Transverse colon (tissue), 4 donors: ENCODE data around the gene CHADL. TPM values are rescaled to one million over a fixed set of nuclear protein-coding genes. Genes with fewer than 3 reads are reported as not detected.

Experiments
- DNase-seq: peaks from one replicate; pipeline ENCODE4 v3.0.0-alpha.2; 2019
- H3K27ac ChIP-seq, 4 donors: fragments of 200-600 bp; sonication (generic); 2 replicates each; pipeline ENCODE4 v1.5.1; 2016 to 2018; ENCODE audit warnings: inconsistent platforms in 4 of 4
- H3K27me3 ChIP-seq: fragments of 200-600 bp; sonication (generic); 2 replicates; pipeline ENCODE4 v1.5.1; 2017; ENCODE audit warnings: inconsistent platforms
- H3K36me3 ChIP-seq, 4 donors: fragments of 200-600 bp; sonication (generic); 2 replicates each; pipeline ENCODE4 v1.5.1; 2017 to 2019; ENCODE audit warnings: inconsistent platforms in 4 of 4
- H3K4me1 ChIP-seq, 4 donors: fragments of 200-600 bp; sonication (generic); 2 replicates each; pipeline ENCODE4 v1.5.1; 2017 to 2020; ENCODE audit warnings: inconsistent platforms in 4 of 4
- H3K4me3 ChIP-seq, 4 donors: fragments of 200-600 bp; sonication (generic); 1 replicate in 1 of 4; 2 replicates in 3 of 4; pipeline versions ENCODE4 v1.5.1 to v1.6.1; 2017 to 2019; ENCODE audit warnings: inconsistent platforms in 4 of 4
- H3K9me3 ChIP-seq, 2 donors: fragments of 200-600 bp; sonication (generic); 2 replicates each; pipeline ENCODE4 v1.5.1; 2017 to 2019; ENCODE audit warnings: inconsistent platforms in 2 of 2
- EP300 ChIP-seq: sonication (generic); formaldehyde crosslinking; IDR thresholded peaks from one replicate; pipeline ENCODE4 v1.6.1; 2017; ENCODE audit warnings: antibody characterized with exemption, low read depth
- POLR2A ChIP-seq: fragments of 450-650 bp; IDR thresholded peaks from one replicate; pipeline ENCODE4 v1.6.1; 2016; ENCODE audit warnings: antibody characterized with exemption, mild to moderate bottlenecking, moderate library complexity
- POLR2AphosphoS5 ChIP-seq, 3 donors: sonication (generic); formaldehyde crosslinking; IDR thresholded peaks; one replicate each; pipeline ENCODE4 v1.6.1; 2016; ENCODE audit warnings: antibody characterized with exemption in 3 of 3
- WGBS, 2 donors: methylation state at CpG; one replicate each; pipeline ENCODE4 v1.1.5; 2018; ENCODE audit warnings: low coverage in 1 of 2; 5-methylcytosine and 5-hydroxymethylcytosine counted together
- in situ Hi-C, 4 donors: fragments of 200-750 bp; cut with MboI; loops; one replicate each; pipeline versions ENCODE4 v1.15.0 to v1.15.1; 2017; ENCODE audit warnings: low sequenced_read_pairs in 3 of 4, low pct_ligation_motif_present in 1 of 4, low pct_unique_long_range_greater_than_20kb in 1 of 4
- intact Hi-C: fragments of 100-400 bp; cut with DNase I; formaldehyde crosslinking; loops from one replicate; pipeline ENCODE4 v1.15.1; 2023; ENCODE audit warnings: low total_unique reads
- total RNA-seq, 4 donors: library from RNA; depleted of rRNA; stranded (reverse); fragments of >200 nt; gene quantifications; one replicate each; pipeline ENCODE4 v1.1.0, GENCODE V29; 2016
- TF ChIP-seq, protein P1 (sequence below), 5 experiments: fragments of 200-600 bp in 3 of 5; fragments of 450-650 bp in 2 of 5; sonication (generic) in 3 of 5; IDR thresholded peaks; 1 replicate in 2 of 5; 2 replicates in 3 of 5; pipeline ENCODE4 v1.5.1; 2016 to 2017; ENCODE audit warnings: antibody characterized with exemption in 5 of 5, inconsistent platforms in 3 of 5, mild to moderate bottlenecking in 2 of 5, moderate library complexity in 1 of 5

Gene CHADL
- total RNA-seq, 4 donors from 2014 or later, result 3.0 to 20.6 (median 5.3) TPM

DNA sequence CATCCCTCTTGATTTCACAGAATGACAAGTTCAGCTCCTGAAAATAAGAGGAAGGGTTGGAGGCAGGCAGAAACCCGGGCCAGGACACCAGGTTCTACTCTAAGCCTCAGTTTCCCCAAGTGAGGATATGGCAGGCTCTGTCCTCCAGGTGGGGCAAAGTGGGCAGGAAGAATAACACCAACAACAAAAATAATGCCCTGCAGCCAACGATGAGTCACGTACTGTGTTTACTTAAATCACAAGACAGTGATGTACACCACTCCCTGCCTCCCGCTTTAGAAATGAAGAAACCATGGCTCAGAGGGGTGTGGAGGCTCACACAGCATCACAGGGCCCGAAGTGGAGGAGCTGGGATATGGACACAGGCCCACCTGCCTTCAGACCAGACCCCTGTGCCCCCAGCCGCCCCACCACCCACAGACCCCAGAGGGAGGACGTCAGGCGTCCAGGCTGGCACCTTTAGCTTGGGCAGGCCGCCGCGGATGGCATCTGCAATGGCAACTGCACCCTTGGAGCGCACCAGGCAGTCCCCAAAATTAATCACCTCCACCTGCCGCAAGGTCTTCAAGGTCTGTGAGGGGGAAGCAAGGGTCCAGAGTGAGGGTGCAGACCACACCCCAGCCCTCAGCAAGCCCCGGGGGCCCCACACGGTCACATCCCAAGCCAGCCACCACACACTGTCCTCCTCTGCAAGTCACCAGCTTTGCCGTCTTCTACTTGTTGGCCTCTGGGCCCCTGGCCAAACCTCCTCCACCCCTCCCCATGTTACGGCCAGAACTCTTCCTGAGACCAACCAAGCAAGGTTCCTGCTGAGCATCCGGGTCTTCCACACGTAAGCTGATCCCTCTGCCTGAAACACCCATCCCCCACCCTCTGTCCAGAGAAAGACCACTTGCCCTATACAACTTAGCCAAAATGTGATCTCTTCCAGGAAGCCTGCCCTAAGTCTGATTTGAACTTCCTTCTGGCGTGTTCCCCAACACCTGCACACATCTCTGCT lies 15.8 kb upstream of the CHADL start:
- Histone ChIP-seq H3K4me1 (no peaks in the 10 kb centered on the region), H3K4me3 (no peak overlapping the region), H3K27me3 (no peaks in the 10 kb centered on the region), H3K36me3 (peaks cover 0 to 58% (median 18%) of the 10 kb centered on the region in 4 donors), H3K27ac (no peak overlapping the region), H3K9me3 (no peaks in the 10 kb centered on the region)
- TF ChIP-seq, protein P1, sequence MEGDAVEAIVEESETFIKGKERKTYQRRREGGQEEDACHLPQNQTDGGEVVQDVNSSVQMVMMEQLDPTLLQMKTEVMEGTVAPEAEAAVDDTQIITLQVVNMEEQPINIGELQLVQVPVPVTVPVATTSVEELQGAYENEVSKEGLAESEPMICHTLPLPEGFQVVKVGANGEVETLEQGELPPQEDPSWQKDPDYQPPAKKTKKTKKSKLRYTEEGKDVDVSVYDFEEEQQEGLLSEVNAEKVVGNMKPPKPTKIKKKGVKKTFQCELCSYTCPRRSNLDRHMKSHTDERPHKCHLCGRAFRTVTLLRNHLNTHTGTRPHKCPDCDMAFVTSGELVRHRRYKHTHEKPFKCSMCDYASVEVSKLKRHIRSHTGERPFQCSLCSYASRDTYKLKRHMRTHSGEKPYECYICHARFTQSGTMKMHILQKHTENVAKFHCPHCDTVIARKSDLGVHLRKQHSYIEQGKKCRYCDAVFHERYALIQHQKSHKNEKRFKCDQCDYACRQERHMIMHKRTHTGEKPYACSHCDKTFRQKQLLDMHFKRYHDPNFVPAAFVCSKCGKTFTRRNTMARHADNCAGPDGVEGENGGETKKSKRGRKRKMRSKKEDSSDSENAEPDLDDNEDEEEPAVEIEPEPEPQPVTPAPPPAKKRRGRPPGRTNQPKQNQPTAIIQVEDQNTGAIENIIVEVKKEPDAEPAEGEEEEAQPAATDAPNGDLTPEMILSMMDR (IDR thresholded peaks at IDR 0.05), result no peak
- TF ChIP-seq POLR2AphosphoS5 (IDR thresholded peaks at IDR 0.05), result no peak
- TF ChIP-seq EP300, result no peak
- no peak for TF ChIP-seq POLR2A
- in situ Hi-C loops, result no loop called here
- intact Hi-C loops, result no loop called here
- no peak for DNase-seq
- 79 to 80% methylated on average over 1 to 14 of the region's 20 CpGs for WGBS, 2 donors

DNA sequence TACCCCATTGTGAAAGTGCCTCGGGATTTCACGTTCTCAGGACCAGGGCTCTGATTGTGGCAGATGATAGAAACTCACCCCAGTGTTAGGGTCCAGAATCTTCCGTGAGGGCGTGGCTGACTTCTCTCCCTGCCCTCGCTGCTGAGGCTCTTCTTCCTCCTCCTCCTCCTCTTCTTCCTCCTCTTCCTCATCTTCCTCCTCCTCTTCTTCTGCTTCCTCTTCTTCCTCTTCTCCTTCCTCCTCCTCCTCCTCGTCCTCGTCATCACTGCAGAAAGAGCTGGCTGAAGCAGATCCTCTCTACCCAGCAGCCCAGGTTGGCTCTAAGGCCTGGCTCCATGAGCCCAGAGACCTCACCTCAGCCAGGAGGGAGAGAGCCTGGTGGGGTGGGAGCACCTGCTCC lies 13.5 kb upstream of the CHADL start:
- in situ Hi-C loops, result no loop called here
- Histone ChIP-seq H3K4me3 (no peak overlapping the region), H3K27ac (no peak overlapping the region), H3K4me1 (no peaks in the 10 kb centered on the region), H3K36me3 (peaks cover 0 to 58% (median 18%) of the 10 kb centered on the region in 4 donors), H3K9me3 (no peaks in the 10 kb centered on the region), H3K27me3 (no peaks in the 10 kb centered on the region)
- DNase-seq, result no peak
- intact Hi-C loops, result no loop called here
- no peak for TF ChIP-seq EP300
- TF ChIP-seq, protein P1 (IDR thresholded peaks at IDR 0.05), result no peak
- no peak for TF ChIP-seq POLR2AphosphoS5 (IDR thresholded peaks at IDR 0.05)
- no peak for TF ChIP-seq POLR2A
- 86 to 93% methylated on average over 7 of the region's 7 CpGs for WGBS, 2 donors

DNA sequence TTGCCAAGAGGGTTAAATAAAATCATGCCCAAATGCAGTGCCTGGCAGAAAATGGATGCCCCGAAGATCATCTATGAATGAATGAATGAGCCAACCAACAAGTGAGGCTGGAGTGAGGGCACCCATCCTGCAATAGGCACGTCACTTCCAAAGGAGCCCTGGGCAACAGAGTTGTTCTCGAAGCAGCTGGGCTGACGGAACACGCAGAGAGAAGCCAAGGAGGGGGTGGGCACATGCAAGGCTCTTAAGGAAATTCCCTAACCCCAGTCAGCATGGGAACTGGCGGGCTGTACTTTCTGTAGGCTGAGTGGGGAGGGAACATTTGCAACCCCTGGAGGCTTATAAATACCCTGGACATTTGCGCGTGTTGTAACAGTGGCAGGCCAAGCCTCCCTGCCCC lies 11.6 kb upstream of the CHADL start:
- WGBS, 2 donors, result 93% methylated on average over 8 of the region's 8 CpGs; no CpG with 5 or more reads in 1 of the 2 donors
- DNase-seq, result no peak
- H3K27me3 ChIP-seq, result no peaks in the 10 kb centered on the region
- TF ChIP-seq POLR2AphosphoS5 (IDR thresholded peaks at IDR 0.05) (no peak), POLR2A (no peak), EP300 (no peak)
- TF ChIP-seq, protein P1 (IDR thresholded peaks at IDR 0.05), result no peak
- H3K4me3 ChIP-seq, result no peak overlapping the region
- intact Hi-C loops (no loop called here), in situ Hi-C loops (no loop called here)
- no peaks in the 10 kb centered on the region for H3K4me1 ChIP-seq
- H3K9me3 ChIP-seq, result no peaks in the 10 kb centered on the region
- no peak overlapping the region for H3K27ac ChIP-seq
- H3K36me3 ChIP-seq, result peaks cover 0 to 56% (median 26%) of the 10 kb centered on the region in 4 donors

DNA sequence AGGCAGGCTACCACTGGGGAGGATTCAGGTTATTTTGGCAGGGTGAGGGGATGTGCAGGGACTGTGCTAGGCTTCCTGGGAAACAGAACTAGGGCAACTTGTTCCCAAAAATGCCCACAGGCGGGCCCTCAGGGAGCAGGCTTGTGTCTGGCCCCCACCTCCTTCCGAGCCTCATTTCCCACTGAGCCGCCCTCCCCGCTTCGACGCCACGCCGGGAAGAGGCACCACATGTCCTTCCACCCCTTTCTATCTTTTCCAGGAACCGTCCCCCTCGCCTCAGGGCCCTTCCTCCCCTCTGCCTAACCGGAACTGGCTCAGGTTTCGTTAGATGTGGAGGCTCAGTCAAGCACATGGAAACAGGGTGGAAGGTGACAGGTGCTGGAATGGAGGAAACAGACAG lies 9.4 kb upstream of the CHADL start:
- TF ChIP-seq EP300 (no peak), POLR2A (no peak), POLR2AphosphoS5 (IDR thresholded peaks at IDR 0.05) (no peak)
- TF ChIP-seq, protein P1 (IDR thresholded peaks at IDR 0.05), result no peak
- DNase-seq, result no peak
- WGBS, 2 donors, result 93 to 96% methylated on average over 12 of the region's 12 CpGs
- Histone ChIP-seq H3K27me3 (no peaks in the 10 kb centered on the region), H3K4me1 (no peaks in the 10 kb centered on the region), H3K36me3 (peaks cover 0 to 52% (median 24%) of the 10 kb centered on the region in 4 donors), H3K27ac (no peak overlapping the region), H3K4me3 (no peak overlapping the region), H3K9me3 (no peaks in the 10 kb centered on the region)
- in situ Hi-C loops, result no loop called here
- intact Hi-C loops, result no loop called here
